HG03558 (cell line): ENCODE results near the gene UNKL.

ENCODE experiments used
- ATAC-seq: cut with Tn5 transposase; IDR thresholded peaks from one replicate; pipeline ENCODE4 v1.9.1; 2021; ENCODE audit warnings: moderate number of reproducible peaks; ENCODE audit not compliant: unreplicated experiment; ENCODE audit errors: extremely low read depth

UNKL gene

GRCh38 chr16:1432388-1433262, 18.1 kb upstream of the UNKL start:
- ATAC-seq: no peak

GRCh38 chr16:1431497-1432270, 17.2 kb upstream of the UNKL start:
- ATAC-seq: no peak

- no peak for ATAC-seq
These were observed 16.4 kb upstream of the UNKL start, which contains the start of gene PERCC1 for GRCh38 chr16:1430759-1431496. Gene PERCC1 (plus strand): TSS chr16:1431078. CDS start chr16:1432594, 1,516 bp downstream.

- no peak for ATAC-seq
These were observed 15.8 kb upstream of the UNKL start for GRCh38 chr16:1430214-1430758.

- no peak for ATAC-seq
These were observed 15.1 kb upstream of the UNKL start for GRCh38 chr16:1429631-1430030.

- no peak for ATAC-seq
These were observed 14.5 kb upstream of the UNKL start for GRCh38 chr16:1429012-1429411.

- ATAC-seq: no peak
These were observed 14.0 kb upstream of the UNKL start for GRCh38 chr16:1428511-1428910.

GRCh38 chr16:1427473-1428461, 13.3 kb upstream of the UNKL start:
- no peak for ATAC-seq

- ATAC-seq: no peak
These were observed 12.4 kb upstream of the UNKL start for GRCh38 chr16:1426734-1427471.

- ATAC-seq: no peak
These were observed 11.3 kb upstream of the UNKL start for GRCh38 chr16:1425616-1426370.

- ATAC-seq: no peak
These were observed 9.5 kb upstream of the UNKL start for GRCh38 chr16:1424028-1424427.

GRCh38 chr16:1422076-1422475, 7.6 kb upstream of the UNKL start:
- no peak for ATAC-seq

GRCh38 chr16:1420111-1420539, 5.6 kb upstream of the UNKL start:
- no peak for ATAC-seq

GRCh38 chr16:1416521-1416941, 2.0 kb upstream of the UNKL start:
- no peak for ATAC-seq

- no peak for ATAC-seq
These were observed 596 bp downstream of the UNKL start for GRCh38 chr16:1413684-1414531.

- no peak for ATAC-seq
These were observed 1.7 kb downstream of the UNKL start for GRCh38 chr16:1412847-1413246.
